Measurements from ENCODE around the gene MOCS3.
A peak's percentile ranks its signal among the peaks of the same experiment; 100 is the strongest.

Gene MOCS3

GRCh38 chr20:50958615-50959542 lies at the start of gene MOCS3:
Gene MOCS3, plus strand, starts transcription at chr20:50958818. Its CDS starts 25 bp downstream, at chr20:50958843.
- peak; percentile 76 to 97 for DNase-seq

- DNase-seq: no peak
Measured at GRCh38 chr20:50909413-50909812, 49.2 kb upstream of the MOCS3 start.

GRCh38 chr20:50911030-50911429 lies 47.6 kb upstream of the MOCS3 start:
- DNase-seq: no peak

GRCh38 chr20:50911716-50912115 lies 46.9 kb upstream of the MOCS3 start:
- no peak for DNase-seq

DNA sequence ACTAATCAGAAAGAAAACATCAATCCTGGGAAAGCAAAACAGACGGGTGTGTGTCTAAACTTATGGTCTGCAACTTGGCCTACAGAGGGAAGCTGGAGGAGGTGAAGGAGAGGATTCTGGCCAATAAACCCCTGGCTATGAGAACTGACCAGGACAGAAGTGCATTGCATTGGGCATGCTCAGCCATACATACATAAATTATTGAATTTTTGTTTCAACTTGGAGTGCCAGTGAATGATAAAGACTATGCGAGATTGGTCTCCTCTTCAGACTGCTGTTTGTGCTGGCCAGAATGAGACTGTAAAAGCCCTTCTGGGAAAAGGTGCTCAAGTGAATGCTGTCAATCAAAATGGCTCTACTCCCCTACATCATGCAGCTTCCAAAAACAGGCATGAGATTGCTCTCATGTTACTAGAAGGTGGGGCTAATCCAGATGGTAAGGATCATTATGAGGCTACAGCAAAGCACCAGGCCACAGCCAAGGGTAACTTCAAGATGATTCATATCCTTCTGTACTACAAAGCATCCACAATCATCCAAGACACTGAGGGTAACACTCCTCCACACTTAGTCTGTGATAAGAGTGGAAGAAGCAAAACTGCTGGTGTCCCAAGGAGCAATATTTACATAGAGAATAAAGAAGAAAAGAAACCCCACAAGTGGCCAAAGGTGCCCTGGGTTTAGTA lies 44.8 kb upstream of the MOCS3 start:
- DNase-seq: no peak

DNA sequence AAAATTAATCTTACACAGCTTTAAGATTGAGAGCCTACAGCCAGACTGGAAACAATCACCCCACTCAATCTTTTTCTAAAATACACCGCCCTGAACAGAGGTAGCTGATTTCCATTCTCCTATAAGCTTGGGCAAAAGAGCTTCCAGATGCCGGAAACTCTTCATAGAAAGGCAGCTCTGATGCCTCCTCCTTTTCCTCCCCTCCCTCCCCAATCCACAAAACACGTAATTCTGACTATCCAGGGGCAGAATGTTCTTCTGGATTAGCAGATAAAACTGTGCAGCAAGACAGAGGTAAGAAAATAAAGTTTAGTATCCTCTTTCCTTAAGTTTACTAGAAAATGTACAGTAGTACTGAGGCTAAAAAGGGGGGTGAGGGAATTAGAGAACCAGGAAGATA lies 43.2 kb upstream of the MOCS3 start:
- DNase-seq: no peak

DNA sequence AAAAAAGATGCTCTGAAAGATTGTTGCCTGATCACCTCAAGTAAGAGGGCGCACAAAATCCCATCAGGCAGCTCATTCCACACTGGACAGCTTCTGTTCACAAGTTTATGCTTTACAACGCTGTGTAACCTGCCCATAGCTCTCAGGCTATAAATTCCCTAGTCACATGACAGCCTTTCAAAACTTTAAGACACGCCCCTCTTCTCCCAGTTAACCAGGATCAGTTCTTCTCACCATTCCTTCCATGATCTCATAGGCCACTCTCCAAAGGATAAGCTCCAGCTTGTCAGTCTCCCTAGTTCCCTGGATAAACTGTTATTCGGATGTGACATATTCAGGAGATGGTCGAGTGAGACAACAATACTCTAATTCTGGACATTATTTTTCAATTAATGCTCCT lies 42.4 kb upstream of the MOCS3 start:
- no peak for DNase-seq

DNA sequence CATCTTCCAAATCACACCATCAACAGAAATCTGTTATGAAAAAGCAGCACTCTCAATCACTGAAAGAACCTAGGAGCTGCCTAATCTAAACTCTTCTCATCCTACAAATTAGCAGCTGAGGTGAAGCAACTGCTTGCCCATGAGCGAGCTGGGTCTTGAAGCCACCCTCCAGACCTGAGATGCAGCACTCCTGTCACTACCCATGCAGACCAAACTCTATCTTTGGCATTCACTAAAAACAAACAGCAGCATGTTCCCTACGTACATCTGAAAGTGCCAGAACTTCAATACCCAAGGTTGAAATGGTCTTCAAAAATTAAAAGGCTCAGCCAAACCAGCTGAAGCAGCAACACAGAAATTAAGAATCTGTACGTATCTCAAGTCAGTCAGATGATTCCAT lies 41.7 kb upstream of the MOCS3 start:
- DNase-seq: no peak

DNA sequence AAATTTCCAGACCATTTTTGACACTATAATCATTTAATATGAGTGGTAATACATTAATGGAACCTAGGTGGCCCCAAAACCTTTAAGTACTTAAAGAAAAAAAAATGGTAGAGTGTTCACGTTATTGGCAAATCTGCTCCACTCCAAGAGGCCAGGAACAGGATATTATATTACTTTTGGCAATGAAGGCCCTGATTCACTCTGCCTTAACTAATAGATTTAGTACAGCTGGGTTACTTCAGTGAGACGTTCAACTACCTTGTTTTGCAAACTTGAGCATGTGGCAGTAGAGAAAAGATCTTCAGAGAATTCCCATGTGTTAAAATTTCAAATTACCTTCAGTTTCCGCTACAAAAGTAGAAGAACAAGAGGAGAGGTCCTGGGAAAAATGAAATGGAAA lies 40.2 kb upstream of the MOCS3 start:
- no peak for DNase-seq

GRCh38 chr20:50919567-50919966 lies 39.1 kb upstream of the MOCS3 start:
- no peak for DNase-seq

- DNase-seq: no peak
Measured at GRCh38 chr20:50920997-50921396, 37.6 kb upstream of the MOCS3 start.

DNA sequence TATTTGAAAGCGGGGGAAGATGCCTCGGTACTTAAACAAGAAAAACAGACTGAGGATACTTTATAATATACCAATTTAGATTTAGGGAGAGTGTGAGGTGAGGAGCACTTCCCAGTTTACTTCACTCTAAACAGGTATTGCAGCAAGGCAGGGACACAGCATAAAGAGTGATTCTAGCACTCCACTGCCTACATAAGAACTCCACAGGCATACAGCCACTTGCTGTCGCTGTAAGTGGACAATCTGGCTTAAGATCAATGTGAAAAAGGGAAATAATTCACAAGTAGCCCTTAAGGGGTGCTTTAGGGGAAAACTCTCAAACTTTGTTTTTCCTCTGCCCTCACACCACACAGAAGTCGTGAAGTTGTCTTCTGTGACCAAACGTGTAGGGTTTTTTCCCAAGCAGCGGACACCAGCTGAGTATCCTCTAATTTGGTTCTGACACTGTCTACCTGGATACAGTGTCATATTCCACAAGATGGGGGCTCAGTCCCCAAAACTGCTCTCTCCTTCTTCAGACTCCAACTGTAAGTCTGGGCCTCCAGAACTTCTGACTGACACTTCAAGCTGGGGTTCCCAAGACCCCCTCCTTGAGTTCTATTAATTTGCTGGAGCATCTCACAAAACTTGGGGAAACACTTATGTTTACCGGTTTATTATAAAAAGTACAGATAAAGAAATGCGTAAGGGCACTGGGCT lies 36.7 kb upstream of the MOCS3 start:
- DNase-seq: no peak

DNA sequence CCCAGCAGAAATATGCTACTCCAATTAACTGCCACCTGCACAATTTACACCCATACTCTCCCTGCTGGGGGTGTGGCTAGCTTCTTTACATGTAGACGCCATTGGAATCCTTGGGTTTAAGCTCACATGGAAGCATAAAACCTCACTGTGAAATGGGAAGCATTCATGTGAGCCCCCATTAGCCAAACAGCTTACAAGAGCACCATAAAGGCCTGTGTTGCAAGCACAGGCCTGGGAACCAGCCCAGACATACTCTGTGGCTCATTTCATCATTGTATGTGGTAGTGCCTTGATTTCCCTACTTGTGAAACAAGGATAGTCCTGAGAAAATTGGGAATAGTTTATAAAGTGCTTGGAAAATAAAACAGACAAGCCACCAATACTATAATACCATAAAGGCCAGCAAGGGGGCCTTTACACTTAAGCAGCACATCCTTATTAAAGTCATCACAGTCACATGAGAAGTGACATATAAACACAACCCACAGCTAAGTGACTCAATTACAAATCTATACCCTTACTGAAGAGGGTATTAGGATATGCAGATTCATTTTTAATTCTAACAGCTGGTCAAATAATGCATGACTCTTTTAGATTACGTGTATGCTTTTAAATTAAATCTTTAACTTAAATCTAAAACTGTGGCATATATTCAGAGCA lies 34.2 kb upstream of the MOCS3 start:
- DNase-seq: no peak

DNA sequence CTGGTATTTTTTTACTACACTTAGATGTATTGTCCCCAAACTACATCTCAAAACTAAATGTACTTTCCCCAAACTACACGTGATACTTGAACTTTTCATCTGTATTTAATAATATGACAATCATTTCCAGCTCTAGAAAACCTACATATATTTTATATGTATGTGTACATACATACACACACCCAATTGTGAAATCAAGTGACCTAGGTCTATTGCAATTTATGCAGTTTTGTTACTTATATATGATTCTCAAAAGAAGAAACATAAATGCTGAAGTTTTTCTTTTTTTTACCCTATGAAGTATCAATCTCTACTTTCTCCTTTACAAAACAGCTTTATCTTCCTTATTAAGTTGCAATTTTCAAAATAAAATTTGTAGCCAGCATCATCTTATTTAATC lies 32.1 kb upstream of the MOCS3 start:
- no peak for DNase-seq

GRCh38 chr20:50928469-50928868 lies 30.1 kb upstream of the MOCS3 start:
- no peak for DNase-seq

DNA sequence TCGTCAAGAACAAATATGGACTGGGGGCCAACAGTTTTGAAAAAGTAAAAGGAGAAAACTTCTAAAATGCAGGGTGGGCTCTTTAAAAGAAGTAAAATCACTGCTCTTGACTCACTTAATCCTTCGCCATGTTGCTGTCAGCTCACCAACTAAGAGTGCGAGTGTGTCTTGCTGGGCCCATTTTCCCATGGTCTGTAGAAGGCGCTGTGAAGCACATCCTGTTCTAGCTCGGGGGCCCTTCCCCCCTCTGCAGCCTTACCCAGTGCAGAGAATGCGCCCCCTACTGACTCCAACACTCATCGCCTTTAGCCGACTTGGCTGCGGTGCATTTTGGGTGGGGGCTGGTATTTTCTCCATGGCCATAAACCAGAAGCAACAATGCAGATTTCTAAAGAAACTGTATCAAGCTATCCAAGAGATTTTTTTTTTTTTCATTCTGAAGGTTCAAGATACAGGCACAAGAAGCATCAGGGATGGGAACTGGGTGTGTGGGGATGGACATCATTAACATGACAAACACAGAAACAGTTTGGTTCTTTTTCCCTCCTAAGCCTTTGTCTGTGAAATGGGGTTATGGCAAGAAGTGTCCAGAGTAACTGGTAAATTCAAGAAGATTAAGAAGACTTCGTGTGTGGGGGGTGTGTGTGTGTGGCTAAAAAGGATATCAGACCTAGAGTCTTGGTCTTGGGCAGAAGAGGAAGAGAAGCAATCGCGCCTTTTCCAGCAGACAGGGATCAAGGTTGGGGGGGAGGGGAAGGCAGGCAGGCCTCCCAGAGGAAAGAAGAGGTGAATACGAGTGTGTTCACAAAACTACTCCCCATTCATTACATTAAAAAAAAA lies 29.1 kb upstream of the MOCS3 start:
- DNase-seq: peak; percentile 56 to 89

DNA sequence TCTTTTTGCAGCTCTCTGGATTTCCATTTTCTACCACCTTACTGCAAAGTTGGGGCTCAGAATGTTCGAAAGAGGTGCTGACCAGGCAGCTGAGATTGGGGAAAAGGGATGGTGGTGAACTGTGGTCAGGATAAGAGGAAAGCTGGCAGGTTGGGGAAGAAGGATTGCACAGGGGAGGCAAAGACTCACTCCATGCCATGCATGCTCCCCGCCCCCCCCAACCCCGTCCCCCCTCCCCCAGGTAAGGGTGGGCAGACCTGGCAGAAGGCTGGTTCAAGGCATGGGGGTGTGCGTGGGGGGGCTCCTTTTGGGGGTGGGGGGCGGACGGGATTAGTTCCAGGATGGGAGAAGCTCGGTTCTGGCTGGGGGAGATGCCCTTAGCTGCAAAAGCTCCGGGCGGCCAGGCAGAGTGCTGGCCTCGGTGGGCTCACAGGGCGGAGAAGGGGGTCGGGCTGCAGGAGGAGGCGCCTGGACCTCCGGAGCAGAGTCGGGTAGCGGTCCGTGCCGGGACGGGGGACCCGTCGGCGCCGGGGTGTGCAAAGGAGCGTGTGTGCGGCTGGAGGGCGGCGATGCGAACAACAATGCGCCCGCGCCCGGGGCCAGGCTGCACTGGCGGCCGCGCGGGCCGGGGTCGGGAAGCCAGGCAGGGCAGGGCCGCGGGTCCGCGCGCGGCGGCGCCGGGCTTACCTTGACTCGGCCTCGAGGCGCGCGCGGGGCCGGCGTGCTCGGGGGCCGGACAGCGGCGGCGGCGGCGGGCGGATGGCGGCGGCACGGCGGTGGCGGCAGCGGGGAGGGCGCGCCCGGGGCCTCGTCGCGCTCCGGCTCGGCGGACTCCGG lies 28.3 kb upstream of the MOCS3 start:
- no peak for DNase-seq

DNA sequence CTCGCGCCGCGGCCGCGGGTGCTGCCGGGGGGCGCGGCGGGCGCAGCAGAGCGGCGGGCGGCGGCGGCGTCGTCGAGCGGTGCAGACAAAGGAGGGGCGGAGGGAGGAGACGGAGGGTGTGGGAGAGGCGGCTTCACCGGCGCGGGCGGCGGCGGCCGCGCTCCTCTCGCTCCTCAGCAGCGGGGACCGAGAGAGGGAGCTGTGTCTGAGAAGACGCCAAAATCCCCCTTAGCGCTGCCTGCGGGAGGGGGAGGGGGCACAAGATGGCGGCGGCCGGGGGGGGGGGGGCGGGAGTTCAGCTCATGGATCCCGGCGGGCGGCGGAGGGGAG lies 27.7 kb upstream of the MOCS3 start:
- DNase-seq: no peak

- peak; percentile 82 to 96 for DNase-seq
Measured at GRCh38 chr20:50931306-50932015, 27.2 kb upstream of the MOCS3 start, which contains the start of gene ADNP. Gene ADNP, minus strand, starts transcription at chr20:50931437. Its CDS starts 27,441 bp downstream, at chr20:50903996.

- DNase-seq: no peak
Measured at GRCh38 chr20:50932016-50932485, 26.6 kb upstream of the MOCS3 start.

Data from NCI-H187 (cell line).